Liver (tissue), 3 donors: ENCODE measurements around the gene TPPP3.

Source experiments
- EGR1 ChIP-seq, 2 donors: IDR thresholded peaks; 2 replicates each; pipeline ENCODE4 v1.6.1; 2016 to 2018; ENCODE audit warnings: antibody characterized with exemption in 2 of 2, low read depth in 2 of 2
- FOXA1 ChIP-seq: IDR thresholded peaks from 2 replicates; pipeline ENCODE4 v1.6.1; 2016; ENCODE audit warnings: antibody characterized with exemption
- GABPA ChIP-seq, 2 donors: IDR thresholded peaks in 1 of 2; conservative IDR thresholded peaks in 1 of 2; 2 replicates each; pipeline ENCODE4 v1.6.1; 2016; ENCODE audit warnings: antibody characterized with exemption in 2 of 2, mild to moderate bottlenecking in 1 of 2, moderate library complexity in 1 of 2
- JUND ChIP-seq, 2 donors: IDR thresholded peaks; 2 replicates each; pipeline ENCODE4 v1.6.1; 2016; ENCODE audit warnings: antibody characterized with exemption in 2 of 2
- RAD21 ChIP-seq, 2 donors: IDR thresholded peaks; 2 replicates each; pipeline ENCODE4 v1.6.1; 2016; ENCODE audit warnings: antibody characterized with exemption in 2 of 2, mild to moderate bottlenecking in 2 of 2
- RXRA ChIP-seq, 2 donors: IDR thresholded peaks; 2 replicates each; pipeline ENCODE4 v1.6.1; 2017 to 2018; ENCODE audit warnings: antibody characterized with exemption in 2 of 2, mild to moderate bottlenecking in 1 of 2
- SP1 ChIP-seq: IDR thresholded peaks from 2 replicates; pipeline ENCODE4 v1.6.1; 2018; ENCODE audit warnings: antibody characterized with exemption, mild to moderate bottlenecking
- TAF1 ChIP-seq: conservative IDR thresholded peaks from 2 replicates; pipeline ENCODE4 v1.6.1; 2016; ENCODE audit warnings: antibody characterized with exemption, mild to moderate bottlenecking
- TF ChIP-seq, protein P1 (sequence below): fragments of 150-350 bp; IDR thresholded peaks from 2 replicates; pipeline ENCODE4 v1.5.1; 2017; ENCODE audit warnings: improper control_type of control experiment, low read depth, low read length; ENCODE audit not compliant: missing input control
- TF ChIP-seq, protein P2 (sequence below): IDR thresholded peaks from 2 replicates; pipeline ENCODE4 v1.6.1; 2016; ENCODE audit warnings: antibody characterized with exemption, mild to moderate bottlenecking
- TF ChIP-seq, protein P3 (sequence below): IDR thresholded peaks from 2 replicates; pipeline ENCODE4 v1.6.1; 2016; ENCODE audit warnings: antibody characterized with exemption
- donor health status: healthy.
- donor health status: healthy.

DNA sequence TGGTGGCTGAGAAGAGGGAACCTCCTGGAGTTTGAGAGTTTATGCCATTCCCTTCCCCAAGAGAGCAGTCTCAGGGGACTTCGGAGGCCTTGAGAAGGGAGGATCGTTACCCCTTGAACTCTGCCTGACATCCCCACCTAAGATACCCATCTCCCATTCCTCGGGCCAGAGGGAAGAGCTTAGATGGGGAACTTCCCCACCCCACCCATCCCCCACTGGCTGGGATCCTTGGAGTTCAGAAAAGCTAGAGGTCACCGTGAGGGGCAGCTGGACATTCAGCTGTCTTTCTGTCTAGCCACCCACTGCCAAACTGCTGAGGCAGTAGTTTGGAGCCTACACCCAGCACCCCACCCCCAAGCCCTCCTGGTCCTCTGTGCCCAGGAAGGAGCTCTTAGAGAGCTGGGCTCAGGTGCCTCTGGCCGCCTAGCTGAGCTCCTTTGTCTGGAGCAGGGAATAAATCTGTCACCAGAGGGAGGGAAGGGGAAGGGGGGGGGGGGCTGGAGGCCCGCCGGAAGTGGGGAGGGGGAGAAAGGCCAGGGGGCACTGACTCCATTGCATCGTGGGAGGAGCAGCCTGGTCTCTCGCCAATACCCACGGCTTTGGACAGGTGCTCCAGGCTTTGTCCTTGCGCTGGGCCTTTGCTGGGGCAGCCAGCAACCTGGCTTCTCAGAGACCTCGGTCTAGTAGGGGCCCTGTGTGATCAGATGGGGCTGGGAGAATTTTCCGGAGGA lies 38.6 kb upstream of the TPPP3 start:
- TF ChIP-seq, protein P1, sequence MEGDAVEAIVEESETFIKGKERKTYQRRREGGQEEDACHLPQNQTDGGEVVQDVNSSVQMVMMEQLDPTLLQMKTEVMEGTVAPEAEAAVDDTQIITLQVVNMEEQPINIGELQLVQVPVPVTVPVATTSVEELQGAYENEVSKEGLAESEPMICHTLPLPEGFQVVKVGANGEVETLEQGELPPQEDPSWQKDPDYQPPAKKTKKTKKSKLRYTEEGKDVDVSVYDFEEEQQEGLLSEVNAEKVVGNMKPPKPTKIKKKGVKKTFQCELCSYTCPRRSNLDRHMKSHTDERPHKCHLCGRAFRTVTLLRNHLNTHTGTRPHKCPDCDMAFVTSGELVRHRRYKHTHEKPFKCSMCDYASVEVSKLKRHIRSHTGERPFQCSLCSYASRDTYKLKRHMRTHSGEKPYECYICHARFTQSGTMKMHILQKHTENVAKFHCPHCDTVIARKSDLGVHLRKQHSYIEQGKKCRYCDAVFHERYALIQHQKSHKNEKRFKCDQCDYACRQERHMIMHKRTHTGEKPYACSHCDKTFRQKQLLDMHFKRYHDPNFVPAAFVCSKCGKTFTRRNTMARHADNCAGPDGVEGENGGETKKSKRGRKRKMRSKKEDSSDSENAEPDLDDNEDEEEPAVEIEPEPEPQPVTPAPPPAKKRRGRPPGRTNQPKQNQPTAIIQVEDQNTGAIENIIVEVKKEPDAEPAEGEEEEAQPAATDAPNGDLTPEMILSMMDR, result no peak
- TF ChIP-seq TAF1 (no peak), JUND (IDR thresholded peaks at IDR 0.05) (no peak), SP1 (no peak), RAD21 (IDR thresholded peaks at IDR 0.05) (no peak), EGR1 (IDR thresholded peaks at IDR 0.05; ENCODE audit: low read depth in 2 of 2) (no peak), RXRA (IDR thresholded peaks at IDR 0.05) (peak in 1 of 2 donors; percentile 10), GABPA (IDR thresholded peaks at IDR 0.05 in 1 of 2, conservative IDR thresholded peaks at IDR 0.05 in 1 of 2) (no peak), FOXA1 (no peak)
- TF ChIP-seq, protein P2, sequence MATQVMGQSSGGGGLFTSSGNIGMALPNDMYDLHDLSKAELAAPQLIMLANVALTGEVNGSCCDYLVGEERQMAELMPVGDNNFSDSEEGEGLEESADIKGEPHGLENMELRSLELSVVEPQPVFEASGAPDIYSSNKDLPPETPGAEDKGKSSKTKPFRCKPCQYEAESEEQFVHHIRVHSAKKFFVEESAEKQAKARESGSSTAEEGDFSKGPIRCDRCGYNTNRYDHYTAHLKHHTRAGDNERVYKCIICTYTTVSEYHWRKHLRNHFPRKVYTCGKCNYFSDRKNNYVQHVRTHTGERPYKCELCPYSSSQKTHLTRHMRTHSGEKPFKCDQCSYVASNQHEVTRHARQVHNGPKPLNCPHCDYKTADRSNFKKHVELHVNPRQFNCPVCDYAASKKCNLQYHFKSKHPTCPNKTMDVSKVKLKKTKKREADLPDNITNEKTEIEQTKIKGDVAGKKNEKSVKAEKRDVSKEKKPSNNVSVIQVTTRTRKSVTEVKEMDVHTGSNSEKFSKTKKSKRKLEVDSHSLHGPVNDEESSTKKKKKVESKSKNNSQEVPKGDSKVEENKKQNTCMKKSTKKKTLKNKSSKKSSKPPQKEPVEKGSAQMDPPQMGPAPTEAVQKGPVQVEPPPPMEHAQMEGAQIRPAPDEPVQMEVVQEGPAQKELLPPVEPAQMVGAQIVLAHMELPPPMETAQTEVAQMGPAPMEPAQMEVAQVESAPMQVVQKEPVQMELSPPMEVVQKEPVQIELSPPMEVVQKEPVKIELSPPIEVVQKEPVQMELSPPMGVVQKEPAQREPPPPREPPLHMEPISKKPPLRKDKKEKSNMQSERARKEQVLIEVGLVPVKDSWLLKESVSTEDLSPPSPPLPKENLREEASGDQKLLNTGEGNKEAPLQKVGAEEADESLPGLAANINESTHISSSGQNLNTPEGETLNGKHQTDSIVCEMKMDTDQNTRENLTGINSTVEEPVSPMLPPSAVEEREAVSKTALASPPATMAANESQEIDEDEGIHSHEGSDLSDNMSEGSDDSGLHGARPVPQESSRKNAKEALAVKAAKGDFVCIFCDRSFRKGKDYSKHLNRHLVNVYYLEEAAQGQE, result no peak
- TF ChIP-seq, protein P3, sequence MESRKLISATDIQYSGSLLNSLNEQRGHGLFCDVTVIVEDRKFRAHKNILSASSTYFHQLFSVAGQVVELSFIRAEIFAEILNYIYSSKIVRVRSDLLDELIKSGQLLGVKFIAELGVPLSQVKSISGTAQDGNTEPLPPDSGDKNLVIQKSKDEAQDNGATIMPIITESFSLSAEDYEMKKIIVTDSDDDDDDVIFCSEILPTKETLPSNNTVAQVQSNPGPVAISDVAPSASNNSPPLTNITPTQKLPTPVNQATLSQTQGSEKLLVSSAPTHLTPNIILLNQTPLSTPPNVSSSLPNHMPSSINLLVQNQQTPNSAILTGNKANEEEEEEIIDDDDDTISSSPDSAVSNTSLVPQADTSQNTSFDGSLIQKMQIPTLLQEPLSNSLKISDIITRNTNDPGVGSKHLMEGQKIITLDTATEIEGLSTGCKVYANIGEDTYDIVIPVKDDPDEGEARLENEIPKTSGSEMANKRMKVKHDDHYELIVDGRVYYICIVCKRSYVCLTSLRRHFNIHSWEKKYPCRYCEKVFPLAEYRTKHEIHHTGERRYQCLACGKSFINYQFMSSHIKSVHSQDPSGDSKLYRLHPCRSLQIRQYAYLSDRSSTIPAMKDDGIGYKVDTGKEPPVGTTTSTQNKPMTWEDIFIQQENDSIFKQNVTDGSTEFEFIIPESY, result no peak
